HepG2 (cell line): ENCODE data around the gene TMEM80. TPM values are rescaled to one million over a fixed set of nuclear protein-coding genes. Genes with fewer than 3 reads are reported as not detected.
A peak's percentile ranks its signal among the peaks of the same experiment; 100 is the strongest.

Experiments
- ATF6 ChIP-seq: sonication (generic); formaldehyde crosslinking; conservative IDR thresholded peaks from 2 replicates; pipeline ENCODE4 v1.4.0; 2020; ENCODE audit warnings: missing genetic modification reagents
- CENPT ChIP-seq: sonication (generic); formaldehyde crosslinking; IDR thresholded peaks from 2 replicates; pipeline ENCODE4 v1.8.0; 2022; ENCODE audit warnings: low read depth, mild to moderate bottlenecking, moderate library complexity, missing genetic modification reagents
- EHMT2 ChIP-seq: fragments of 200-600 bp; sonication (generic); IDR thresholded peaks from 2 replicates; pipeline ENCODE4 v1.7.0; 2017; ENCODE audit warnings: antibody characterized with exemption, low read depth, low read length, borderline replicate concordance
- FOXK1 ChIP-seq: sonication (generic); formaldehyde crosslinking; IDR thresholded peaks from 2 replicates; pipeline ENCODE4 v1.4.0; 2020; ENCODE audit warnings: low read depth, missing genetic modification reagents, borderline replicate concordance
- FUBP1 ChIP-seq: sonication (generic); formaldehyde crosslinking; IDR thresholded peaks from 2 replicates; pipeline ENCODE4 v1.5.1; 2020; ENCODE audit warnings: missing genetic modification reagents, mild to moderate bottlenecking, borderline replicate concordance
- HNRNPL ChIP-seq: fragments of 200-400 bp; formaldehyde crosslinking; IDR thresholded peaks from 2 replicates; pipeline ENCODE4 v1.6.1; 2017; ENCODE audit warnings: mild to moderate bottlenecking, low read depth, low read length
- PHF5A ChIP-seq: IDR thresholded peaks from one replicate; pipeline ENCODE4 v1.6.1; 2018; ENCODE audit warnings: low read depth, missing genetic modification reagents; ENCODE audit not compliant: unreplicated experiment
- RBM39 ChIP-seq: fragments of 200-400 bp; formaldehyde crosslinking; IDR thresholded peaks from one replicate; pipeline ENCODE4 v1.6.1; 2018; ENCODE audit warnings: antibody characterized with exemption, mild to moderate bottlenecking, low read depth, low read length; ENCODE audit not compliant: poor library complexity, severe bottlenecking
- STAT6 ChIP-seq: sonication (generic); formaldehyde crosslinking; IDR thresholded peaks from 2 replicates; pipeline ENCODE4 v1.4.0; 2020; ENCODE audit warnings: missing genetic modification reagents, mild to moderate bottlenecking, borderline replicate concordance
- TRIM22 ChIP-seq: fragments of 450-650 bp; IDR thresholded peaks from 2 replicates; pipeline ENCODE4 v1.6.1; 2017
- ZBTB33 ChIP-seq: sonication (generic); formaldehyde crosslinking; IDR thresholded peaks from 2 replicates; pipeline ENCODE4 v1.4.0; 2020; ENCODE audit warnings: missing genetic modification reagents
- ZC3H13 ChIP-seq: sonication (generic); formaldehyde crosslinking; IDR thresholded peaks from 2 replicates; pipeline ENCODE4 v1.8.1; 2023; ENCODE audit warnings: mild to moderate bottlenecking, missing genetic modification reagents, moderate library complexity
- ZNF160 ChIP-seq: sonication (generic); formaldehyde crosslinking; IDR thresholded peaks from 2 replicates; pipeline ENCODE4 v1.8.0; 2022; ENCODE audit warnings: mild to moderate bottlenecking, inconsistent platforms, missing genetic modification reagents
- ZNF256 ChIP-seq: sonication (generic); formaldehyde crosslinking; conservative IDR thresholded peaks from 2 replicates; pipeline ENCODE4 v1.4.0; 2020; ENCODE audit warnings: missing genetic modification reagents
- ZNF501 ChIP-seq: sonication (generic); formaldehyde crosslinking; IDR thresholded peaks from 2 replicates; pipeline ENCODE4 v1.5.1; 2020; ENCODE audit warnings: mild to moderate bottlenecking, moderate library complexity, missing genetic modification reagents
- ZNF749 ChIP-seq: sonication (generic); formaldehyde crosslinking; IDR thresholded peaks from 2 replicates; pipeline ENCODE4 v1.8.0; 2022; ENCODE audit warnings: mild to moderate bottlenecking, missing genetic modification reagents, moderate library complexity, borderline replicate concordance
- ZNF776 ChIP-seq: sonication (generic); formaldehyde crosslinking; IDR thresholded peaks from 2 replicates; pipeline ENCODE4 v1.4.0; 2020; ENCODE audit warnings: mild to moderate bottlenecking, missing genetic modification reagents
- polyA plus RNA-seq, 8 experiments: library from polyadenylated mRNA; depleted of rRNA in 3 of 8; stranded (reverse) in 7 of 8; unstranded in 1 of 8; fragments of >200 nt; fragmentation: Illumina TruSeq in 4 of 8; extraction: Trizol in 4 of 8; gene quantifications; 2 replicates each; pipeline versions ENCODE4 v1.2.1 to v1.2.3, GENCODE V29; 2011 to 2016; ENCODE audit warnings: low read depth in 4 of 8, missing spikeins in 1 of 8, mixed read lengths in 1 of 8; ENCODE audit not compliant: insufficient read depth in 1 of 8
- total RNA-seq, 5 experiments: library from RNA; depleted of rRNA; stranded (reverse); fragments of >200 nt; fragmentation: Illumina TruSeq; extraction: Trizol; gene quantifications; 2 replicates each; pipeline ENCODE4 v1.2.3, GENCODE V29; 2016; ENCODE audit warnings: low read depth in 1 of 5

The TMEM80 gene
- total and polyA plus RNA-seq, 2 of the 13 experiments (the other 11 are each of a cell fraction or from before 2014, with no cell fraction given), result 5.6 to 17.1 TPM

- TF ChIP-seq ZNF160 (CRISPR knock-in tag) (peak; percentile 84), ZNF256 (CRISPR knock-in tag) (no peak), TRIM22 (no peak), HNRNPL (peak; percentile 95), ZNF749 (CRISPR knock-in tag) (no peak), EHMT2 (no peak), ZNF501 (CRISPR knock-in tag) (peak; percentile 78), FOXK1 (no peak; the same call in none of the 2 replicates), ZBTB33 (no peak; the same call in 1 of the 2 replicates), RBM39 (peak; percentile 82), ATF6 (CRISPR knock-in tag) (no peak), ZNF776 (CRISPR knock-in tag) (0 out of 2 replicates have a peak, but pooled peaks have one; percentile 37), FUBP1 (CRISPR knock-in tag) (no peak), PHF5A (CRISPR knock-in tag) (no peak), STAT6 (CRISPR knock-in tag) (peak; percentile 80; the same call in 1 of the 2 replicates), CENPT (CRISPR knock-in tag) (0 out of 2 replicates have a peak, but pooled peaks have one; percentile 21), ZC3H13 (CRISPR knock-in tag) (no peak; the same call in 1 of the 2 replicates)
These were observed 11.6 kb downstream of the TMEM80 start (continued) for GRCh38 chr11:706957-707816.
